Cerebellar nuclear complex (tissue), 1 donor: ENCODE results near the gene CDC42EP2.

Experiments used
- DNase-seq, 2 experiments: peaks; one replicate each; lab custom pipeline; 2025; lab: John Stamatoyannopoulos, UW

Gene CDC42EP2

DNA sequence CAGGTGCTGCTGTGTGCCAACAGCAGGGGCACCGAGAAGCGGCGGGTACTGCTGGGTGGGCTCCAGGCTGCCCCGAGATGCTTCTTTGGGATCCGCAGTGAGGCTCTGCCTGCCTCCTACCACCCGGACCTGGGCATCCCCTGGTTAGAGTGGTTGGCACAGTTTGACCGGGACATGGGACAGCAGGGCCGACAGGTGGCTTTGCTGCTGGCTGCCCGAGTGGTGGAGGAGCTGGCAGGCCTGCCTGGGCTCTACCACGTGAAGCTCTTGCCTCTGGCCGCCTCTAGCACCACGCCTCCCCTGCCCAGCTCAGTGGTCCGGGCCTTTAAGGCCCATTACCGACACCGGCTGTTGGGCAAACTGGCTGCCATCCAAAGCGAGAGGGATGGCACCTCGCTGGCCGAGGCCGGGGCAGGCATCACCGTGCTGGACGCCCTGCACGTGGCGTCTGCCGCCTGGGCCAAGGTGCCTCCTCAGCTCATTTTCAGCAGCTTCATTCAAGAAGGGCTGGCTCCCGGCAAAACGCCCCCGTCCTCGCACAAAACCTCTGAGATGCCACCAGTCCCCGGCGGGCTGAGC, 41.8 kb downstream of the CDC42EP2 start:
- DNase-seq: peak; percentile 31 to 81

DNA sequence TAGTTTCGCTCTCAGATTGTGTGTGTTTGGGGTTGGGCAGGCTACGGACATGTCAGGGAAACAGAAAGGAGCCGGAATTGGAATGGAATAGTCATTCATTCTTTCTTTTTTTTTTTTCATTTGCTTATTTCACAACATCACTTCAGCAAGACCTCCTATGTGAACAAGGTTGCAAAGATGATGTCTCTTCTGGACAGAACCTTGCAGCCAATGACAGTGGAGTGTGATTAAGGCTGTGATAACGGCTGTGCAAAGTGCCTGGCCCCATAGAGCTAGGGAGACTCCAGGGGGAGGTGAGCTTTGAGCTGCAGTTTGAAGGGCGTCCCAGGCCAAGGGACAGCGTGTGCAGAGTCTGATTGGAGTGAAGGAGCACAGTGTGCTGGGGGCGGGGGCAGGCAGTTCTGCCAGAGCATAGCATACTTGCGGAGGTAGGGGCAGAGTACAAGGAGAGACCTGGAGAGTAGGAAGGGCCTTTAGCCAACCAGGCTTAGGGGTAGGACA, 43.2 kb downstream of the CDC42EP2 start:
- DNase-seq: no peak

DNA sequence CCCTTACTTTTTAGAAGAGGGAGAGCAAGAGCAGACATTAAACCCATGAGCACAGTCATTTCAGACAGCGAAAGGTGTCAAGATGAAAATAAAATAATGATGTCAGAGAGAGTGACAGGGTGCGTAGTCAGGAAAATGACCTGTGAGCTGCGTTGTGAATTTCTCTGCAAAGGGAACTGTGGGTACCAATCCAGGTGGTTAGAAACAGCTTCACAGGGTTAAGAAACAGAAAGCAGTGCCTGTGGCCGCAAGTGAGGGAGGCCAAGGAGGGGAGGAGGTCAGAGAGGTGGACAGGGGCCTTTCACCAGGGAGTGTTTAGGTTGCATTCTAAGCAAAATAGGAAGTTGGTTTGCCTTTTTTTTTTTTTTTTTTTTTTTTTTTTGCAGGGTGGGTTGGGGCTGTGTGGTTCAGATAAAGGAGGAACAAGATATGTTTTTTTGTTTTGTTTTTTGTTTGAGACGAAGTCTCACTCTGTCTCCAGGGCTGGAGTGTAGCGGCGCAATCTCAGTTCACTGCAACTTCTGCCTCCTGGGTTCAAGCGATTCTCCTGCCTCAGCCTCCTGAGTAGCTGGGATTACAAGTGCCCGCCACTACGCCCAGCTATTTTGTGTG, 47.8 kb downstream of the CDC42EP2 start:
- no peak for DNase-seq

DNA sequence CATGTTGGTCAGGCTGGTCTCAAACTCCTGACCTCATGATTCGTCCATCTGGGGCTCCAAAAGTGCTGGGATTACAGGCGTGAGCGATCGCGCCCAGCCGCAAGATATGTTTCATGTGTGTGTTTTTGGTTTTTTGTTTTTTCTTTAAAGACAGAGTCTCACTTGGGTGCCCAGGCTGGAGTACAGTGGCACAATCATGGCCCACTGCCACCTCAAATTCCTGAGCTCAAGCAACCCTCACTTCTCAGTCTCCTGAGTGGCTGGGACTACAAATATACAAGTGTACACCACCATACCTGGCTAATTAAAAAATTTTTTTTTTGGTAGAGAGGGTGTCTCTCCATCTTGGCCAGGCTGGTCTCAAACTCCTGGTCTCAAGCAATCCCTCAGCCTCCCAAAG, 48.3 kb downstream of the CDC42EP2 start:
- no peak for DNase-seq

DNA sequence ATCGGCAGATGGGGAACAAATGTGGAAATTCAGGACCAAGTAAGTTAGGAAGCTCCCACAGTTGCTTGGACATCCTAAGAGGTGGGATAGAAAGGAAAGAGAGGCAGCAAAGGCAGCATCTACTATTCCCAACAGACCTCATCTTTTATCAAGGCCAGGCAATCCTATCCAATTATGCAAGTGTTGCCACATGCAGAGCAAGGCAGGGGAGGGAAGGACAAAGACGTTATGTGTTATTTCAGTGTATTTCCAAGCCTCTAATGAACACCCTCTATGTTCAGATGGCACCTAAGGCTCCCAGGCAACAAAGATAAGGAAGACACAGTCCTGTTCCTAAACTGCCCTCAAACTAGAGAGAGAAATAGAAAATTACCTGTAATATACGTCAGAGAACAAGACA, 49.1 kb downstream of the CDC42EP2 start:
- no peak for DNase-seq

DNA sequence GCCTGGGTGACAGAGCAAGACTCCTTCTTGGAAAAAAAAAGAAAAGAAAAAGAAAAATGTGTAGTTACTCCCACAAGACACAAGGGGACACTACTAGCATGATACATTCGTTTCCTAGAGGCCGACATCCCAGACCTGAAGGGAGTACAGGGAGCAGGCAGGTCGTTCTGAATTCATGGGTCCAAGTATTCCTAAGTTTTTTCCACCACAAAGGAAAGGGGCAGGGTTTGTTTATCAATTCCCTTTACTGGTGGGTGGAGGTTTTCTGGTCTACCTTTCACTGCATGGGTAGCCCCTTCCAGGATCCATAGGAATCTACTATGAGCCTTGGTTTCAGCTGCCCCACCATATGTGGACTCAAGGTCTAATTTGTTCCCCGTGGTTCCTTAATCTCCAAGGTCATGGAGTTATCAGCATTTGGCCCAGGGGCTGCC, 51.7 kb downstream of the CDC42EP2 start:
- DNase-seq: peak; percentile 26 to 75

DNA sequence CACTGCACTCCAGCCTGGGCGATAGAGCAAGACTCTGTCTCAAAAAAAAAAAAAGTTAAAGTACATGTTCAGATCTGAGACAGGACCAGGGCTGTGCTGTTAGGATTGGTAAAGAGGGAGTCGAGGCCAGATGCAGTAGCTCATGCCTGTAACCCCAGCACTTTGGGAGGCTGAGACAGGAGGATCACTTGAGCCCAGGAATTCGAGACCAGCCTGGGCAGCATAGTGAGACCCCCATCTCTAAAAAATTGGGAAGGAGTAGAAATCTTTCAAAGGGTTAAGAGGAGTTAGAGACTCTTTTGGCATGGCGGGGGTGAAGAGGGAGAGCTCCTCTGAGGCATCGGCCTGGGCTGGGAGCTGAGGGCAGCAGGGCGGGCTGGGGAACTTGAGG, 56.0 kb downstream of the CDC42EP2 start:
- DNase-seq: no peak
